Karpas-422 (cell line): ENCODE results near the gene GALNT13. TPM values are rescaled to one million over a fixed set of nuclear protein-coding genes. Genes with fewer than 3 reads are reported as not detected.

ENCODE experiments used
- DNase-seq: peaks from one replicate; pipeline ENCODE4 v3.0.0-alpha.2; 2015
- H2AFZ ChIP-seq: fragments of 200-600 bp; sonication (generic); 2 replicates; pipeline ENCODE4 v1.6.1; 2014; ENCODE audit warnings: antibody characterized with exemption, low read length, mixed read lengths
- H3K27ac ChIP-seq: fragments of 200-600 bp; sonication (generic); 2 replicates; pipeline ENCODE4 v1.5.1; 2014; ENCODE audit warnings: mild to moderate bottlenecking, low read length, moderate library complexity
- H3K27me3 ChIP-seq: fragments of 200-600 bp; sonication (generic); 2 replicates; pipeline ENCODE4 v1.6.1; 2014; ENCODE audit warnings: low read length, mixed read lengths
- H3K36me3 ChIP-seq: fragments of 200-600 bp; sonication (generic); 2 replicates; pipeline ENCODE4 v1.6.1; 2014; ENCODE audit warnings: low read length, mixed read lengths; ENCODE audit not compliant: insufficient read depth
- H3K4me1 ChIP-seq: fragments of 200-600 bp; sonication (generic); 2 replicates; pipeline ENCODE4 v1.6.1; 2014; ENCODE audit warnings: mild to moderate bottlenecking, low read length, mixed read lengths
- H3K4me2 ChIP-seq: fragments of 200-600 bp; sonication (generic); 2 replicates; pipeline ENCODE4 v1.6.1; 2014; ENCODE audit warnings: low read length, low read depth, mild to moderate bottlenecking; ENCODE audit not compliant: poor library complexity, severe bottlenecking
- H3K4me3 ChIP-seq: fragments of 200-600 bp; sonication (generic); 2 replicates; pipeline ENCODE4 v1.5.1; 2014; ENCODE audit warnings: mild to moderate bottlenecking, antibody characterized with exemption, low read length, mixed read lengths
- H3K79me2 ChIP-seq: fragments of 200-600 bp; sonication (generic); 2 replicates; pipeline ENCODE4 v1.6.1; 2014; ENCODE audit warnings: mild to moderate bottlenecking, low read length, mixed read lengths
- H3K9ac ChIP-seq: fragments of 200-600 bp; sonication (generic); 2 replicates; pipeline ENCODE4 v1.6.0; 2014; ENCODE audit warnings: low read length
- H3K9me2 ChIP-seq: fragments of 200-600 bp; sonication (generic), shearing (Covaris generic); replicated peaks from 2 replicates; pipeline ENCODE4 v1.6.0; 2014; ENCODE audit warnings: mild to moderate bottlenecking, low read length, moderate library complexity; ENCODE audit not compliant: insufficient read depth
- H3K9me3 ChIP-seq: fragments of 300-700, 200-600 bp; sonication (generic); 2 replicates; pipeline ENCODE4 v1.6.1; 2014; ENCODE audit warnings: low read length, mixed read lengths
- H4K20me1 ChIP-seq: fragments of 200-600 bp; sonication (generic); 2 replicates; pipeline ENCODE4 v1.6.1; 2014; ENCODE audit warnings: mild to moderate bottlenecking, antibody characterized with exemption, low read length, low read depth; ENCODE audit not compliant: insufficient read depth
- total RNA-seq: library from RNA; depleted of rRNA; stranded (reverse); fragments of >200 nt; shearing (Covaris generic); gene quantifications from 2 replicates; pipeline ENCODE4 v1.2.3, GENCODE V29; 2014; ENCODE audit warnings: low replicate concordance

Gene GALNT13
- total RNA-seq, 1 experiment from 2014 or later, result not detected

GRCh38 chr2:153912798-153913396 lies 41.2 kb downstream of the GALNT13 start:
- Histone ChIP-seq H3K36me3 (no peaks in the 10 kb centered on the region), H2AFZ (no peak overlapping the region), H3K79me2 (no peaks in the 10 kb centered on the region), H3K9me3 (no peaks in the 10 kb centered on the region; the same call in 1 of the 2 replicates), H3K4me3 (no peak overlapping the region), H3K27ac (no peak overlapping the region), H3K9me2 (no peaks in the 10 kb centered on the region), H3K27me3 (no peaks in the 10 kb centered on the region), H3K4me1 (no peaks in the 10 kb centered on the region), H4K20me1 (no peaks in the 10 kb centered on the region), H3K4me2 (no peak overlapping the region), H3K9ac (no peak overlapping the region)
- no peak for DNase-seq

GRCh38 chr2:153917570-153917969 lies 45.8 kb downstream of the GALNT13 start:
- no peaks in the 10 kb centered on the region for H3K9me2 ChIP-seq
- H4K20me1 ChIP-seq, result no peaks in the 10 kb centered on the region
- no peaks in the 10 kb centered on the region for H3K4me1 ChIP-seq
- H3K36me3 ChIP-seq, result no peaks in the 10 kb centered on the region
- no peaks in the 10 kb centered on the region; the same call in 1 of the 2 replicates for H3K9me3 ChIP-seq
- no peak for DNase-seq
- H2AFZ ChIP-seq, result no peak overlapping the region
- H3K4me3 ChIP-seq, result no peak overlapping the region
- no peak overlapping the region for H3K9ac ChIP-seq
- no peak overlapping the region for H3K4me2 ChIP-seq
- H3K79me2 ChIP-seq, result no peaks in the 10 kb centered on the region
- H3K27me3 ChIP-seq, result no peaks in the 10 kb centered on the region
- H3K27ac ChIP-seq, result no peak overlapping the region

- no peak overlapping the region for H3K9ac ChIP-seq
- H3K36me3 ChIP-seq, result no peaks in the 10 kb centered on the region
- peaks cover 13% of the 10 kb centered on the region for H3K9me3 ChIP-seq
- no peaks in the 10 kb centered on the region for H4K20me1 ChIP-seq
- H3K4me1 ChIP-seq, result no peaks in the 10 kb centered on the region
- no peaks in the 10 kb centered on the region; the same call in 1 of the 2 replicates for H3K9me2 ChIP-seq
- DNase-seq, result no peak
- no peak overlapping the region for H3K4me3 ChIP-seq
- no peak overlapping the region for H3K4me2 ChIP-seq
- no peak overlapping the region for H2AFZ ChIP-seq
- no peak overlapping the region for H3K27ac ChIP-seq
- no peaks in the 10 kb centered on the region for H3K79me2 ChIP-seq
- H3K27me3 ChIP-seq, result no peaks in the 10 kb centered on the region
Measured at GRCh38 chr2:153935511-153935910, 63.8 kb downstream of the GALNT13 start.

- no peaks in the 10 kb centered on the region for H3K36me3 ChIP-seq
- no peaks in the 10 kb centered on the region for H4K20me1 ChIP-seq
- no peak overlapping the region for H3K4me3 ChIP-seq
- no peaks in the 10 kb centered on the region for H3K79me2 ChIP-seq
- H3K4me2 ChIP-seq, result no peak overlapping the region
- no peak overlapping the region for H3K27ac ChIP-seq
- DNase-seq, result no peak
- peaks cover 10% of the 10 kb centered on the region for H3K9me3 ChIP-seq
- H3K27me3 ChIP-seq, result no peaks in the 10 kb centered on the region
- no peaks in the 10 kb centered on the region; the same call in 1 of the 2 replicates for H3K9me2 ChIP-seq
- no peak overlapping the region for H2AFZ ChIP-seq
- H3K9ac ChIP-seq, result no peak overlapping the region
- H3K4me1 ChIP-seq, result no peaks in the 10 kb centered on the region
Measured at GRCh38 chr2:153939124-153939796, 67.5 kb downstream of the GALNT13 start.

GRCh38 chr2:153940511-153940910 lies 68.8 kb downstream of the GALNT13 start:
- no peak for DNase-seq
- no peaks in the 10 kb centered on the region for H3K79me2 ChIP-seq
- no peaks in the 10 kb centered on the region for H3K27me3 ChIP-seq
- no peak overlapping the region for H3K4me2 ChIP-seq
- no peak overlapping the region for H3K27ac ChIP-seq
- no peak overlapping the region for H2AFZ ChIP-seq
- no peaks in the 10 kb centered on the region for H3K36me3 ChIP-seq
- no peaks in the 10 kb centered on the region; the same call in 1 of the 2 replicates for H3K9me2 ChIP-seq
- H3K9me3 ChIP-seq, result no peaks in the 10 kb centered on the region; the same call in 1 of the 2 replicates
- H4K20me1 ChIP-seq, result no peaks in the 10 kb centered on the region
- H3K4me3 ChIP-seq, result no peak overlapping the region
- no peaks in the 10 kb centered on the region for H3K4me1 ChIP-seq
- no peak overlapping the region for H3K9ac ChIP-seq

- Histone ChIP-seq H3K36me3 (no peaks in the 10 kb centered on the region), H2AFZ (no peak overlapping the region), H3K27ac (no peak overlapping the region), H4K20me1 (no peaks in the 10 kb centered on the region), H3K4me1 (no peaks in the 10 kb centered on the region), H3K27me3 (no peaks in the 10 kb centered on the region), H3K4me3 (no peak overlapping the region), H3K9me3 (no peaks in the 10 kb centered on the region), H3K79me2 (no peaks in the 10 kb centered on the region), H3K4me2 (no peak overlapping the region), H3K9me2 (no peaks in the 10 kb centered on the region), H3K9ac (no peak overlapping the region)
- DNase-seq, result no peak
Measured at GRCh38 chr2:153944800-153945199, 73.1 kb downstream of the GALNT13 start.

- no peak for DNase-seq
- H3K9me2 ChIP-seq, result no peaks in the 10 kb centered on the region
- no peaks in the 10 kb centered on the region for H3K36me3 ChIP-seq
- H3K9ac ChIP-seq, result no peak overlapping the region
- H3K9me3 ChIP-seq, result no peaks in the 10 kb centered on the region
- no peak overlapping the region for H2AFZ ChIP-seq
- no peaks in the 10 kb centered on the region for H3K4me1 ChIP-seq
- H3K4me2 ChIP-seq, result no peak overlapping the region
- no peaks in the 10 kb centered on the region for H3K79me2 ChIP-seq
- H3K27ac ChIP-seq, result no peak overlapping the region
- H3K4me3 ChIP-seq, result no peak overlapping the region
- no peaks in the 10 kb centered on the region for H4K20me1 ChIP-seq
- H3K27me3 ChIP-seq, result no peaks in the 10 kb centered on the region
Measured at GRCh38 chr2:153946036-153946435, 74.3 kb downstream of the GALNT13 start.

GRCh38 chr2:153953761-153954160 lies 82.0 kb downstream of the GALNT13 start:
- Histone ChIP-seq H3K4me3 (no peak overlapping the region), H3K36me3 (no peaks in the 10 kb centered on the region), H3K79me2 (no peaks in the 10 kb centered on the region), H3K9me2 (no peaks in the 10 kb centered on the region), H3K27ac (no peak overlapping the region), H3K9ac (no peak overlapping the region), H3K27me3 (no peaks in the 10 kb centered on the region), H4K20me1 (no peaks in the 10 kb centered on the region), H2AFZ (no peak overlapping the region), H3K9me3 (peaks cover 4% of the 10 kb centered on the region; the same call in 1 of the 2 replicates), H3K4me1 (no peaks in the 10 kb centered on the region), H3K4me2 (no peak overlapping the region)
- no peak for DNase-seq
